ENCODE data around the gene GNAQ. TPM values are rescaled to one million over a fixed set of nuclear protein-coding genes. Genes with fewer than 3 reads are reported as not detected.

The GNAQ gene
- total and polyA plus RNA-seq, 2 of the 13 experiments (the other 11 are each of a cell fraction or from before 2014, with no cell fraction given): 16.5 to 17.7 TPM

GRCh38 chr9:78031893-78032729, 500 bp upstream of the GNAQ start (continued):
- no peak for TF ChIP-seq ARID5B (CRISPR knock-in tag; IDR thresholded peaks at IDR 0.05)
- TF ChIP-seq ZNF713 (CRISPR knock-in tag; IDR thresholded peaks at IDR 0.05): no peak
- TF ChIP-seq BRCA1 (CRISPR knock-in tag; IDR thresholded peaks at IDR 0.05): no peak
- 0 out of 2 replicates have a peak, but pooled peaks have one; percentile 12 for TF ChIP-seq ZNF800 (CRISPR knock-in tag; IDR thresholded peaks at IDR 0.05)
- no peak for TF ChIP-seq GZF1 (CRISPR knock-in tag; IDR thresholded peaks at IDR 0.05)
- TF ChIP-seq NR2F2 (IDR thresholded peaks at IDR 0.05; ENCODE audit: borderline replicate concordance, low read depth): no peak
- TF ChIP-seq ZNF597 (CRISPR knock-in tag; IDR thresholded peaks at IDR 0.05): no peak
- no peak for TF ChIP-seq TCF7L2 (IDR thresholded peaks at IDR 0.05; ENCODE audit: low read depth, low read length)
- 0 out of 2 replicates have a peak, but pooled peaks have one; percentile 38 for TF ChIP-seq SP140L (CRISPR knock-in tag; IDR thresholded peaks at IDR 0.05; ENCODE audit: borderline replicate concordance)
- TF ChIP-seq ZNF850 (CRISPR knock-in tag; conservative IDR thresholded peaks at IDR 0.05): no peak
- TF ChIP-seq NONO (IDR thresholded peaks at IDR 0.05): no peak
- peak; percentile 26; the same call in 1 of the 2 replicates for TF ChIP-seq NONO (CRISPR knock-in tag; conservative IDR thresholded peaks at IDR 0.05)
- TF ChIP-seq SRSF4 (IDR thresholded peaks at IDR 0.05; ENCODE audit: low read depth, low read length, poor library complexity, severe bottlenecking): no peak
- TF ChIP-seq MTA1 (CRISPR knock-in tag; IDR thresholded peaks at IDR 0.05; ENCODE audit: borderline replicate concordance): no peak
- TF ChIP-seq ZNF678 (CRISPR knock-in tag; IDR thresholded peaks at IDR 0.05): no peak
- TF ChIP-seq ZNF101 (CRISPR knock-in tag; IDR thresholded peaks at IDR 0.05; ENCODE audit: borderline replicate concordance, low read depth): no peak
- TF ChIP-seq RORA (CRISPR knock-in tag; IDR thresholded peaks at IDR 0.05): no peak
- no peak for TF ChIP-seq HMGA1 (CRISPR knock-in tag; conservative IDR thresholded peaks at IDR 0.05)
- TF ChIP-seq BCL3 (CRISPR knock-in tag; IDR thresholded peaks at IDR 0.05): no peak
- TF ChIP-seq ZNF225 (CRISPR knock-in tag; IDR thresholded peaks at IDR 0.05): no peak

Data from HepG2 (cell line).